Putamen (tissue), 1 donor: ENCODE data around the gene FYTTD1.
A peak's percentile ranks its signal among the peaks of the same experiment; 100 is the strongest.

Source experiments
- DNase-seq: peaks from one replicate; pipeline ENCODE4 v3.0.0-alpha.2; 2016; ENCODE audit warnings: low spot score

The FYTTD1 gene

GRCh38 chr3:197791892-197792647 lies 42.4 kb downstream of the FYTTD1 start:
- no peak for DNase-seq

DNA sequence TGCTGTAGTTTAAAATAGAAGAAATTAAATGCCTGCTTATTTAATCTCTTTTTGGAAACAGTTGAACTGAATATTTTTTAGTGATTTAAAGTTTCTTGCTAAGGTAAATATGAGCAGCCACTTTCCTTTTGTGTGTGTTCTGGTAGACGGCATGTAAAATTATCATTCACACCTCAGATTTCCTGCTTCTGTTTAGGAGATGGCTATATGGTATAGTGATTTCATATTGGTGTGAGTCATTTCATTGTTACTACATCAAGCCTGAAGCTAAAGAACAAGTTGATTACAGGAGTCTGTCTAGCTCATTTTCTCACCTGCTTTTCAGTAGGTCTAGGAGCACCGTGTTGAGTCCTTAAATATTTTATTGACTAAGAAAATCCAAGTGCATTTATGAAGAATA lies 43.6 kb downstream of the FYTTD1 start:
- no peak for DNase-seq

DNA sequence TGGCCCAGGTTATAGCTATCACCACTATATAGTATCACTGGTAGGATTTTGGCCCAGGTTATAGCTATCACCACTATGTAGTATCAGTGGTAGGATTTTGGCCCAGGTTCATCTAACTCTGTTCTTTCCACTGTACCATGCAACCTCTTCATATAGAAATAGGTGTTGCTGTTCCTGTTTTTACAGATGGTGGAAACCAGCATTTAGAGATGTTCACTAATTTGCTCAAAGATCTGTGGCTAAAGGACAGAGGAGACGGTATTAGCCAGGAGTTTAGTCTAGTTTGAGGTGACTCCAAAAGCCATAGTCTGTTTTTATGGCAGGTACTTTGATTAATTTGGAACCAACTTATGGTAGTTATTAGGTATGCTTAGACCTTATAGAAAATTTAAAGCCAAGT lies 44.4 kb downstream of the FYTTD1 start:
- DNase-seq: no peak

DNA sequence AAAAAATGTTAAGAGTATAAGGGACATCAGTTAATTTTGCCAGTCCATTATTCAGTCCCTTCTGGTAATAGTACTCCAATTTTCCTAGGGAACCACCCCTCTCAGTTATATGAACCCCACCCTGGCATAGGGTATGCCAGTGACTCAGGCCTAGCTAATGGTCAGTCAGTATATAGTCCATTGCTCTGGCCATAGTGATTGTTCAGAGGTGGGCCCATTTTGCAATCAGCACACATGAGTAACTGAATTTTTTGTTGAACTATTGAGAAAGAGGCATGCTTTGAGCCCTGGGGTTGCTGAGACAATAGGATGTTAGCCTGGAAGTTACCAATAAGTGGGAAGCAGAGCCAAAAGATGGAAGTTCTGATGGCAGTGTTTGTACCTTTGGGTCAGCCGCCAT lies 45.5 kb downstream of the FYTTD1 start:
- DNase-seq: no peak

DNA sequence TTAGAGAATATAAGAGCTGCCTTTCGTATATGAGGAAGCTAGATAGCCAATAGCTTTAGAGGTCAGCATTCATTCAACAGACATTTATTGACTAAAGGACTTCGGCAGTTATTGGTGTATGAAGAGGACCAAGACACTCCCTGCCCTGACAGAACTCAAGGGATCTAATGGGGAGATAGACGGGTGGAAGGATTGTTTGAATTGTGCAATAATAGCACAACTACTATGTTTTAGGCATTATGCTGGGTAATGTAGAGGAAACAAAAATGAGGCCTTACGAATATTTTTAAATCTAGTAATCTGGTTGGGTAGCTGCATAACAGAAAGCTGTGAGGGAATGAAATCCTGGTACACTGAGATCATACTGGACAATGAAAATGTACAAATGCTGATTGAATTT lies 46.4 kb downstream of the FYTTD1 start:
- no peak for DNase-seq

- DNase-seq: no peak
Observed at GRCh38 chr3:197798863-197799262, 49.2 kb downstream of the FYTTD1 start.

- no peak for DNase-seq
Observed at GRCh38 chr3:197800379-197800778, 50.7 kb downstream of the FYTTD1 start.

DNA sequence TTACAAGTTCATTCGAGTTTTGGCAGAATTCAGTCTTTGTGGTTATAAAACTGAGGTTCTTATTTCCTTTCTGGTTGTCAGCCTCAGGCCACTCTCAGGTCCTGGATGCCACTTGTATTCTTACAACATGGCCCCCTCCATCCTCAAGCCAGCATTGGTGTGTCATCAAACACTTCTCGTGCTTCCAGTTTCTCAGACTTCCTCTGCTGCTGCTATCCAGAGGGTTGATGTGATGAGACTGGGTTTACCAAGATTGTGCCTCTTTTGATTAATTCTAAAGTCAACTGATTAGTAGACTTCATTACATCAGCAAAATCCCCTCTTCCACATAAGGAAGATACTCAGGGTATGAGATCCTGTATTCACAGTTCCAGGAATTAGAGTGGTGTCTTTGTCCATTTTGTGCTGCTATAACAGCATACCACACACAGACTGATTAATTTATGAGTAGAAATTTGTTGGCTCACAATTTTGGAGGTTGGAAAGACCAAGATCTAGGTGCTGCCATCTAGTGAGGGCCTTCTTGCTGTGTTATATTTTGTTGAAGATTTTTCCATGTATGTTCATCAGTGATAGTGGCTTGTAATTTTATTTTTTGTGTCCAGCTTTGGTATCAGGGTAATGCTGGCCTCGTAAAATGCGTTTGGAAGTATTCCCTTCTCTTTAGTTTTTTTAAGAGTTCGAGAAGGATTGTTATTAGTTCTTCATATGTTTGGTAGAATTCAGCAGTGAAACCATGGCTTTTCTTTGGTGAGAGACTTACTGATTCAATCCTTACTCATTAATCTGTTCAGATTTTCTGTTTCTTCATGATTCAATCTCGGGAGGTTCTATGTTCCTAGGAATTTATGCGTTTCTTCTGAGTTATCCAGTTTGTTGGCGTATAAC lies 52.5 kb downstream of the FYTTD1 start:
- DNase-seq: no peak

- no peak for DNase-seq
Observed at GRCh38 chr3:197802779-197803459, 53.2 kb downstream of the FYTTD1 start.

DNA sequence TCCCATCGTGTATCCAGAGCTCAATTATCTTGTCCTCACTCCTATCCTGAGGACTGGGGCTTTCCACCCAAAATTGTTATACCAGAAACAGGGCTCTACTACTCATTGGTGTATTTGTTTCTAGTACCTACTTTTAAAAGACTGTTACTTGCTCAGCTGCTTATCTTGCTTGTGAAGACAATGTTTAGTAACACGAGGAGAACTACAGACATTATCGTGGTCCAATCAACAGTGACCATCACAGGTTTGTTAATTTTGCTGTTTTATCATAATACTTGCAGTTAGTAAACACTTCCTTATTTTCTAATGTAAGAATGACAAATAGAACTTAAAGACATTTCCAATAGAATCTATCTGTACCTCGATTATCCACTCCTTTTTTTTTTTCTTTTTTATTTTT lies 54.8 kb downstream of the FYTTD1 start:
- DNase-seq: no peak

- no peak for DNase-seq
Observed at GRCh38 chr3:197807969-197808587, 58.4 kb downstream of the FYTTD1 start.

- DNase-seq: no peak
Observed at GRCh38 chr3:197809356-197810020, 59.8 kb downstream of the FYTTD1 start.

GRCh38 chr3:197810901-197811300 lies 61.2 kb downstream of the FYTTD1 start:
- DNase-seq: no peak

DNA sequence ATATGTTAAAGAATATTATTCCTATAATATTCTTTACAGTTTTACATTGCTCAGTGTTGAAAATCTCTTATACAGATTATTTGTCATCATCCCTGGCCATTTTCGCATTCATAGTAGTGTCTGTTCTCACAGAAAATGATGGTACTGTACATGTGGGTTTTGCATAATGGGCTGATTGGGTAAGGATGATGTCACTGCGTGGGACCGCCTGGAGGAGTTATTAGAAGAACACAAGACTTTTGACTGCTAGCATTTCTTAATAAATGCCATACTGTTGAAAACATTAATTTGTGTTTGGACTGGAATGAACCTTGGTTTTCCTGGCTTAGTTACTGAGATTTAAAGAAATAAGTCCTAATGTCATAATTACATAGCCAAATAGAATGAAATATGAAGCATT lies 61.7 kb downstream of the FYTTD1 start:
- DNase-seq: peak; percentile 84

- no peak for DNase-seq
Observed at GRCh38 chr3:197814372-197814771, 64.7 kb downstream of the FYTTD1 start.

DNA sequence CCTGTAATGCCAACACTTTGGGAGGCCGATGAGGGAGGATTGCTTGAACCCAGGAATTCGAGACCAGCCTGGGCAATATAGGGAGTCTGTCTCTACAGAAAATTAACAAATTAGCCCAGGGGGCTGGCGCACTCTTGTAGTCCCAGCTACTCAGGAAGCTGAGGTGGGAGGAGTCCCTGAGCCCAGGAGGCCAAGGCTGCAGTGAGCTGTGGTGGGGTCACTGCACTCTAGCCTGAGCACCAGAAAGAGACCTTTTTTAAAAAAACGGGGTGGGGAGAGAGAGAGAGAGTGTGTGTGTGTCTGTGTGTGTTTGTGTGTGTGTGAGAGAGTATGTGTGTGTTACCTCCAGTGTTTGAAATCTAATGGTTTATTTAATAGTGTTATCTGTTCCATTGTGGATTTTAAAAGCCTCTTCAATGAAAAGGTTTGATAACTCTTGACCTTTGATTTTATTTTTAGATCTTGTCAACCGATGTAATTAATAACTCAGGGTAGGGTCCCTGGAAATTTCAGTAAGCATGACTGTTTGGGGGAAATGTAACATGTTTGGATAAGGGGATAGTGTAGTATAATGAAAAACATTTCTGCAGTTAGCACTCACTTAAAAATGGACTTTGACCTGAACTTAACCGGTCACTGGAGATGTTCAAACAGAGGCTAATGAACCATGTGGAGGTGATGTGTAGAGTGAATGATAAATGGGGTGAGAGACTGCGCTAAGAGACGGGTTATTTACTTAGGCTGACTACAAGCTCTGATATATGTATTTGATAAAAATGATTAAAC lies 71.1 kb downstream of the FYTTD1 start:
- no peak for DNase-seq

GRCh38 chr3:197829397-197830045 lies 79.8 kb downstream of the FYTTD1 start:
- no peak for DNase-seq

- DNase-seq: no peak
Observed at GRCh38 chr3:197830308-197830966, 80.8 kb downstream of the FYTTD1 start.

DNA sequence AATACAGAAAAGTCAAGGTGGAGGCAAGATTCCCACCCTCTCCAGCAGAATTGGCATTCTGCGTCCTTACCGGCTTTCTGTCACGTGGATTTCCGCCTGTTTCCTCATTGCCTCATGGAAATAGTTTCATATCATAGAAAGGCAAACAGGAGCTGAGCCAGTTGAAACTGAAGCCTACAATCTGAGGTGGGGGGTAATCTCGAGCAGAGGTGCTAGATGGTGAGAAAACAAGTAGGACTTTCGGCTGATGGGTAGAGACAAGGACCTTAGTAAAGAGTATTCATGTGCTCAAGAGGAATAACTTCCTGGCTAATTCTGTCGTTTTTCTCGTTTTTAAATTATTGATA lies 81.3 kb downstream of the FYTTD1 start:
- DNase-seq: no peak
